GM12801 (cell line): ENCODE data around the gene IER2.

Source experiments
- TF ChIP-seq, protein P1 (sequence below): IDR thresholded peaks from one replicate; pipeline ENCODE4 v1.5.1; 2011; ENCODE audit warnings: control low read depth; ENCODE audit not compliant: insufficient read length; ENCODE audit errors: extremely low read depth

IER2 gene

GRCh38 chr19:13132471-13133180 is 17.6 kb upstream of the IER2 start:
- TF ChIP-seq, protein P1, sequence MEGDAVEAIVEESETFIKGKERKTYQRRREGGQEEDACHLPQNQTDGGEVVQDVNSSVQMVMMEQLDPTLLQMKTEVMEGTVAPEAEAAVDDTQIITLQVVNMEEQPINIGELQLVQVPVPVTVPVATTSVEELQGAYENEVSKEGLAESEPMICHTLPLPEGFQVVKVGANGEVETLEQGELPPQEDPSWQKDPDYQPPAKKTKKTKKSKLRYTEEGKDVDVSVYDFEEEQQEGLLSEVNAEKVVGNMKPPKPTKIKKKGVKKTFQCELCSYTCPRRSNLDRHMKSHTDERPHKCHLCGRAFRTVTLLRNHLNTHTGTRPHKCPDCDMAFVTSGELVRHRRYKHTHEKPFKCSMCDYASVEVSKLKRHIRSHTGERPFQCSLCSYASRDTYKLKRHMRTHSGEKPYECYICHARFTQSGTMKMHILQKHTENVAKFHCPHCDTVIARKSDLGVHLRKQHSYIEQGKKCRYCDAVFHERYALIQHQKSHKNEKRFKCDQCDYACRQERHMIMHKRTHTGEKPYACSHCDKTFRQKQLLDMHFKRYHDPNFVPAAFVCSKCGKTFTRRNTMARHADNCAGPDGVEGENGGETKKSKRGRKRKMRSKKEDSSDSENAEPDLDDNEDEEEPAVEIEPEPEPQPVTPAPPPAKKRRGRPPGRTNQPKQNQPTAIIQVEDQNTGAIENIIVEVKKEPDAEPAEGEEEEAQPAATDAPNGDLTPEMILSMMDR, result no peak

DNA sequence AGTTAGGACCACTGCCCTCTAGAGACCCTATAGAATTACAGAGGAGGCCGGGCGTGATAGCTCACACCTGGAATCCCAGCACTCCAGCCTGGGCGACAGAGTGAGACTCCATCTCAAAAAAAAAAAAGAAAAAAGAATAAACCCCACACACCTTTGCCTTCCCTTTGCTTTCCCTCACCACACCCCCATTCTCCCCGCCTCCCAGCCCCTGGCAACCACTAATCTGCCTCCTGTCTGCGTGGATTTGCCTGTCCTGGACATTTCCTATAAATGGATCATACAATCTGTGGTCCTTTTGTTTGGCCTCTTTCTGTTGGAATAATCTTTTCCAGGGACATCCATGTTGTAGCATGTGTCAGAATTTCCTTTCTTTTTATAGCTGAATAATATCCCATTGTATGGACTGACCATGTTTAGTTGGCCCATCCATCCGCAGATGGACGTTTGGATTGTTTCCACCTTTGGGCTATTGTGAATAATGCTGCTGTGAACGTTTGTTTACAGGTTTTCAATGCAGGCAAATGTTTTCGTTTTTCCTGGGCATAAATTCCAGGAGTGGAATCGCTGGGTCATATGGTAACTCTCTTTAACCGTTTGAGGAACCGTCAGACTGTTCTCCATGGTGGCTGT is 16.9 kb upstream of the IER2 start:
- TF ChIP-seq, protein P1, result no peak

DNA sequence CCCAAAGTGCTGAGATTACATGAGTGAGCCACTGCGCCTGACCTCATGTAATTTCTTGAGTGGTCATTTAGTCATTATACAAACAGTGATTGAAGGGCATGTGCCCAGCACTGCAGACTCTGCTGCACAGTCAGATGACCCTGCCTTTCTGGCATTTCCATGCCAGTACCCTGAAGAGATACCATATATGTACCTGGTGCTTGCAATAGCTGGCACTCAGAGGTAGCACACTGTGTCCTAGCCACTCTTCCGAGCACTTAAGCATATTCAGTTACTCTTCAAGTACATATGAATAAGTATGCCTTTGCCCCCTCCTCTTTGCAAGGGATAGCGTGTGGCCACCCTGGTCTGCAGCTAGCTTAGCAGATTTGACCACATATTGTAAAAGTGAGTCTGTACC is 15.6 kb upstream of the IER2 start:
- TF ChIP-seq, protein P1, result no peak

DNA sequence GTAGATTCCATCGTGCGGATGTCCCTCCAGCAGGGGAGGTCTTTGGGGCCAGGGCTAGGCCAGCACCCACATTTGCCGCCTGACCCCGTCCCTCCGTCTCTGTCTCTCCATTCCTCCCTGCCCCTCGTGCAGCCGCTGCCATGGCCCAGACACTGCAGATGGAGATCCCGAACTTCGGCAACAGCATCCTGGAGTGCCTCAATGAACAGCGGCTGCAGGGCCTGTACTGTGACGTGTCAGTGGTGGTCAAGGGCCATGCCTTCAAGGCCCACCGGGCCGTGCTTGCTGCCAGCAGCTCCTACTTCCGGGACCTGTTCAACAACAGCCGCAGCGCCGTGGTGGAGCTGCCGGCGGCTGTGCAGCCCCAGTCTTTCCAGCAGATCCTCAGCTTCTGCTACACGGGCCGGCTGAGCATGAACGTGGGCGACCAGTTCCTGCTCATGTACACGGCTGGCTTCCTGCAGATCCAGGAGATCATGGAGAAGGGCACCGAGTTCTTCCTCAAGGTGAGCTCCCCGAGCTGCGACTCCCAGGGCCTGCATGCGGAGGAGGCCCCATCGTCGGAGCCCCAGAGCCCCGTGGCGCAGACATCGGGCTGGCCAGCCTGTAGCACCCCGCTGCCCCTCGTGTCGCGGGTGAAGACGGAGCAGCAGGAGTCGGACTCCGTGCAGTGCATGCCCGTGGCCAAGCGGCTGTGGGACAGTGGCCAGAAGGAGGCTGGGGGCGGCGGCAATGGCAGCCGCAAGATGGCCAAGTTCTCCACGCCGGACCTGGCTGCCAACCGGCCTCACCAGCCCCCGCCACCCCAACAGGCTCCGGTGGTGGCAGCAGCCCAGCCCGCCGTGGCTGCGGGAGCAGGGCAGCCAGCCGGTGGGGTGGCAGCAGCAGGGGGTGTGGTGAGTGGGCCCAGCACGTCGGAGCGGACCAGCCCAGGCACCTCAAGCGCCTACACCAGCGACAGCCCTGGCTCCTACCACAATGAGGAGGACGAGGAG is 14.8 kb upstream of the IER2 start:
- TF ChIP-seq, protein P1, result no peak

GRCh38 chr19:13137290-13137794 is 12.9 kb upstream of the IER2 start:
- TF ChIP-seq, protein P1, result no peak

DNA sequence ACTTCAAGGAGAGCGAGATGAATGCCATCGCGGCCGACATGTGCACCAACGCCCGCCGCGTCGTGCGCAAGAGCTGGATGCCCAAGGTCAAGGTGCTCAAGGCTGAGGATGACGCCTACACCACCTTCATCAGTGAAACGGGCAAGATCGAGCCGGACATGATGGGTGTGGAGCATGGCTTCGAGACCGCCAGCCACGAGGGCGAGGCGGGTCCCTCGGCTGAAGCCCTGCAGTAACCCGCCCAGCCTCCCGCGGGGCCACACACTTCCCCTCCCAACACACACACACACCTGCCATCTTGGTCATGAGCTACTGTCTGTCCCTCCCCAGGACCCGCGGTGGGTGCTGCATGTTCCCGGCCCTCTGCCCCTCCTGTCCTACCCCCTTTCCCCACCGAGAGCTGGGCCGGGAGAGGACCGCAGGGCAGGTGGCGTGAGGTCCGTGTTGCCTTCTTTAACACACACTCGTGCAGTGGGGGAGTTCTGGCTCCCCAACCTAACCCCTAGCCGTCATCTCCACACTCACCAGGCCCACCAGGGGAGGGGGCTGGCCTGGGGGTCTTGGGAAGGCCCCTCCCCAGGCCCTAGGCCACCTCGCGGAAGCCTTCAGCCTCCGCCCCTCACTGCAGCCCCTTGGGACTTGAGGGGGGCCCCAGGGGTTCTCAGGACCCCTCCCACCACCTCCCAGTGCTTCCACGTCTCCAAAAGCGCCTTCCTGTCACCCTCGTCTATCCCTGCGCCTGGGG is 11.9 kb upstream of the IER2 start:
- TF ChIP-seq, protein P1, result no peak
